ENCODE data around the gene SHOX. TPM values are rescaled to one million over a fixed set of nuclear protein-coding genes. Genes with fewer than 3 reads are reported as not detected.

Gene SHOX
- total RNA-seq, 1 experiment from 2014 or later: not detected

DNA sequence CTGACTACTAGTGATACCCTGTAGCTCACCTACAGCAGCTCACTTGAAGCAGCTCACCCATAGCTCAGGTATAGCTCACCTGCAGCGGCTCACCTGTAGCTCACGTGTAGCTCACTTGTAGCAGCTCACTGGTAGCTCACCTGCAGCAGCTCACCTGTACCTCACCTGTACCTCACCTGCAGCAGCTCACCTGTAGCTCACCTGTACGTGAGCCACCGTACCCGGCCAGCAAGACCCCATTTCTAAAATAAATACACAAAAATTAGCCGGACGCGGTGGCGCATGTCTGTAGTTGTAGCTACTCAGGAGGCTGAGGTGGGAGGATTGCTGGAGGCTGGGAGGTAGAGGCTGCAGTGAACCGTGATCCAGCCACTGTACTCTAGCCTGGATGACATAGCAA, 30.6 kb downstream of the SHOX start:
- ChIA-PET CTCF (no interaction called here), POLR2A (ENCODE audit: unreplicated experiment) (no interaction called here)
- BruUV-seq (replicated peaks): no TSS peak
- Histone ChIP-seq H3K4me1 (replicated peaks; ENCODE audit: insufficient read depth) (no peaks in the 10 kb centered on the region), H4K20me1 (ENCODE audit: insufficient read depth) (no peaks in the 10 kb centered on the region), H3K36me3 (ENCODE audit: low read depth) (no peaks in the 10 kb centered on the region), H3K27ac (no peak overlapping the region), H3K79me2 (ENCODE audit: low read depth) (no peaks in the 10 kb centered on the region), H3F3A (ENCODE audit: insufficient read depth, low read depth) (no peaks in the 10 kb centered on the region), H3K4me2 (no peak overlapping the region), H3K9me3 (ENCODE audit: insufficient read depth, low read depth) (no peaks in the 10 kb centered on the region), H3K4me3 (no peak overlapping the region), H3K27me3 (ENCODE audit: insufficient read depth, low read depth) (peaks cover 8% of the 10 kb centered on the region; the same call in 1 of the 2 replicates), H2AFZ (no peak overlapping the region), H3K9me2 (ENCODE audit: insufficient read depth) (no peaks in the 10 kb centered on the region)
- no peak for TF ChIP-seq EZH2 (IDR thresholded peaks at IDR 0.05; ENCODE audit: low read depth)
- TF ChIP-seq, protein P1, sequence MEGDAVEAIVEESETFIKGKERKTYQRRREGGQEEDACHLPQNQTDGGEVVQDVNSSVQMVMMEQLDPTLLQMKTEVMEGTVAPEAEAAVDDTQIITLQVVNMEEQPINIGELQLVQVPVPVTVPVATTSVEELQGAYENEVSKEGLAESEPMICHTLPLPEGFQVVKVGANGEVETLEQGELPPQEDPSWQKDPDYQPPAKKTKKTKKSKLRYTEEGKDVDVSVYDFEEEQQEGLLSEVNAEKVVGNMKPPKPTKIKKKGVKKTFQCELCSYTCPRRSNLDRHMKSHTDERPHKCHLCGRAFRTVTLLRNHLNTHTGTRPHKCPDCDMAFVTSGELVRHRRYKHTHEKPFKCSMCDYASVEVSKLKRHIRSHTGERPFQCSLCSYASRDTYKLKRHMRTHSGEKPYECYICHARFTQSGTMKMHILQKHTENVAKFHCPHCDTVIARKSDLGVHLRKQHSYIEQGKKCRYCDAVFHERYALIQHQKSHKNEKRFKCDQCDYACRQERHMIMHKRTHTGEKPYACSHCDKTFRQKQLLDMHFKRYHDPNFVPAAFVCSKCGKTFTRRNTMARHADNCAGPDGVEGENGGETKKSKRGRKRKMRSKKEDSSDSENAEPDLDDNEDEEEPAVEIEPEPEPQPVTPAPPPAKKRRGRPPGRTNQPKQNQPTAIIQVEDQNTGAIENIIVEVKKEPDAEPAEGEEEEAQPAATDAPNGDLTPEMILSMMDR (conservative IDR thresholded peaks at IDR 0.05): no peak
- intact Hi-C loops (cut with micrococcal nuclease; ENCODE audit: unreplicated experiment): no loop called here
- DNase-seq: no peak

DNA sequence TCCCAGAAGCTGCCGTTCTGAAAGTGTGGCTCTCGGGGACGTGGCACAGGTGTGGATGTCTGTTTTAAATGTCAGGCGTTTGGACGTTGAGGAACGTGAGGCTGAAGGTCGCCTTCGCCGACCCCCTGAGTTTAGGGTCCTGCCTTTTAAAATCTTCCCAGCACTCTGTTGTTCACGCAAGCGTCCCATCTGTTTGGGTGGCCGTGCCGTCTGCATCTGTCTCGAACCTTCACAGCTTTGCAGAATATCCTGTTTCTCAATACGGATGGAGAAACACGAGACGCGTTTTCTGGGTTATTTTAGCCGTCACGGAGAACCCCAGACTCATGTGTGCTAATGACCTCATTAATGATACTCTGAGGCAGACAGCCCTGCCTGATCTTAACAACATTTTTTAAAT, 31.5 kb downstream of the SHOX start:
- H4K20me1 ChIP-seq (ENCODE audit: insufficient read depth): no peaks in the 10 kb centered on the region
- no peaks in the 10 kb centered on the region for H3K36me3 ChIP-seq (ENCODE audit: low read depth)
- POLR2A ChIA-PET (ENCODE audit: unreplicated experiment): no interaction called here
- H3F3A ChIP-seq (ENCODE audit: insufficient read depth, low read depth): no peaks in the 10 kb centered on the region
- H3K4me1 ChIP-seq (replicated peaks; ENCODE audit: insufficient read depth): no peaks in the 10 kb centered on the region
- intact Hi-C loops (cut with micrococcal nuclease; ENCODE audit: unreplicated experiment): no loop called here
- no peaks in the 10 kb centered on the region for H3K9me3 ChIP-seq (ENCODE audit: insufficient read depth, low read depth)
- BruUV-seq (replicated peaks): no TSS peak
- TF ChIP-seq, protein P1 (conservative IDR thresholded peaks at IDR 0.05): no peak
- no peak for TF ChIP-seq EZH2 (IDR thresholded peaks at IDR 0.05; ENCODE audit: low read depth)
- H3K27me3 ChIP-seq (ENCODE audit: insufficient read depth, low read depth): peaks cover 8% of the 10 kb centered on the region; the same call in 1 of the 2 replicates
- no peaks in the 10 kb centered on the region for H3K9me2 ChIP-seq (ENCODE audit: insufficient read depth)
- H3K79me2 ChIP-seq (ENCODE audit: low read depth): no peaks in the 10 kb centered on the region
- no peak overlapping the region for H2AFZ ChIP-seq
- H3K4me2 ChIP-seq: no peak overlapping the region
- no peak for DNase-seq
- no peak overlapping the region for H3K4me3 ChIP-seq
- CTCF ChIA-PET: no interaction called here
- H3K27ac ChIP-seq: no peak overlapping the region

DNA sequence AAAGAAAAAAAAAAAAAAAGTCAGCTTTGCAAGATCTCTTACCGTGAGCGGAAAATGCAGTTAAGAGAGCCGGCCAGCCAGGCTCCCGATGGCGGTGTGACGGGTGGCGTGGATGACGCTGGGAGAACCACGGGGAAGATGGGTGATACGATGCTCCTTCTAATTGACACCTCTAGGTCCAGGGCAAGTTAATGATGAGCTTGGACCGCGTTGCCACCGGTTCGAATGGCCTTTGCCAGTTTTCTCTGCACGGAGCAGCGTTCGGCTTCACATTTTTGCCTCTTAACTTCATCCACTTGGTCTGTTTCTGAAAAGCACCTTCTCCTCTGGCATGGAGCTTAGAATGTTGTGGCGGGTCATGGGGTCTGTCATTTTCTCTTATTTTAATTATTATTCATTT, 33.2 kb downstream of the SHOX start:
- Histone ChIP-seq H2AFZ (no peak overlapping the region), H3K27ac (no peak overlapping the region), H3F3A (ENCODE audit: insufficient read depth, low read depth) (no peaks in the 10 kb centered on the region), H3K9me2 (ENCODE audit: insufficient read depth) (no peaks in the 10 kb centered on the region), H3K4me3 (no peak overlapping the region), H3K27me3 (ENCODE audit: insufficient read depth, low read depth) (0 out of 2 replicates have a peak, but pooled peaks cover 3% of the 10 kb centered on the region), H4K20me1 (ENCODE audit: insufficient read depth) (no peaks in the 10 kb centered on the region), H3K9me3 (ENCODE audit: insufficient read depth, low read depth) (no peaks in the 10 kb centered on the region), H3K4me1 (replicated peaks; ENCODE audit: insufficient read depth) (no peaks in the 10 kb centered on the region), H3K4me2 (no peak overlapping the region), H3K36me3 (ENCODE audit: low read depth) (no peaks in the 10 kb centered on the region), H3K79me2 (ENCODE audit: low read depth) (no peaks in the 10 kb centered on the region)
- BruUV-seq (replicated peaks): no TSS peak
- intact Hi-C loops (cut with micrococcal nuclease; ENCODE audit: unreplicated experiment): no loop called here
- TF ChIP-seq, protein P1 (conservative IDR thresholded peaks at IDR 0.05): no peak
- no peak for TF ChIP-seq EZH2 (IDR thresholded peaks at IDR 0.05; ENCODE audit: low read depth)
- ChIA-PET POLR2A (ENCODE audit: unreplicated experiment) (no interaction called here), CTCF (no interaction called here)
- no peak for DNase-seq
